GM19328 (cell line): ENCODE results near the gene TMEM235.
"Not testable (repeated sequence)": the region's sequence is repeated elsewhere in the genome, so short reads cannot be mapped to it uniquely, and the experiment has no call there.

Source experiments
- ATAC-seq: cut with Tn5 transposase; IDR thresholded peaks from one replicate; pipeline ENCODE4 v1.9.1; 2021; ENCODE audit warnings: mild to moderate bottlenecking, moderate library complexity; ENCODE audit not compliant: unreplicated experiment

TMEM235 gene

GRCh38 chr17:78252701-78253635 is 21.5 kb downstream of the TMEM235 start:
- ATAC-seq = no peak

GRCh38 chr17:78253636-78253945 is 22.2 kb downstream of the TMEM235 start:
- not testable (repeated sequence) for ATAC-seq

- no peak for ATAC-seq
These were observed 22.7 kb downstream of the TMEM235 start for GRCh38 chr17:78253946-78254672.

GRCh38 chr17:78255029-78255656 is 23.7 kb downstream of the TMEM235 start:
- no peak for ATAC-seq

GRCh38 chr17:78255953-78256706 is 24.7 kb downstream of the TMEM235 start:
- no peak for ATAC-seq

- ATAC-seq = no peak
These were observed 25.5 kb downstream of the TMEM235 start for GRCh38 chr17:78256707-78257591.

- no peak for ATAC-seq
These were observed 26.4 kb downstream of the TMEM235 start for GRCh38 chr17:78257810-78258322.

GRCh38 chr17:78258323-78259191 is 27.1 kb downstream of the TMEM235 start:
- ATAC-seq = no peak

- ATAC-seq = no peak
These were observed 27.7 kb downstream of the TMEM235 start for GRCh38 chr17:78259192-78259554.

- ATAC-seq = no peak
These were observed 31.8 kb downstream of the TMEM235 start for GRCh38 chr17:78263063-78263735.

GRCh38 chr17:78263736-78264340 is 32.4 kb downstream of the TMEM235 start:
- ATAC-seq = no peak

- ATAC-seq = no peak
These were observed 33.2 kb downstream of the TMEM235 start for GRCh38 chr17:78264590-78264989.

GRCh38 chr17:78265121-78265520 is 33.7 kb downstream of the TMEM235 start:
- no peak for ATAC-seq

- no peak for ATAC-seq
These were observed 34.8 kb downstream of the TMEM235 start for GRCh38 chr17:78266231-78266631.

- no peak for ATAC-seq
These were observed 35.3 kb downstream of the TMEM235 start for GRCh38 chr17:78266771-78267170.

GRCh38 chr17:78267253-78268073 is 36.0 kb downstream of the TMEM235 start:
- no peak for ATAC-seq
